Adipocyte (in vitro differentiated cells): ENCODE data around the gene PNMA6E.

Experiments
- DNase-seq: peaks from one replicate; pipeline ENCODE4 v3.0.0-alpha.2; 2015; ENCODE audit warnings: low read depth
- H3K27me3 ChIP-seq: replicated peaks from 2 replicates; pipeline ENCODE4 v1.7.0; 2013; ENCODE audit warnings: mild to moderate bottlenecking, low read length, moderate library complexity; ENCODE audit not compliant: control insufficient read depth, insufficient read depth
- H3K36me3 ChIP-seq: 2 replicates; pipeline ENCODE4 v1.7.0; 2013; ENCODE audit warnings: low read length, mild to moderate bottlenecking, moderate library complexity; ENCODE audit not compliant: control insufficient read depth, insufficient read depth, severe bottlenecking
- H3K4me1 ChIP-seq: 2 replicates; pipeline ENCODE4 v1.7.0; 2013; ENCODE audit warnings: mild to moderate bottlenecking, low read length, moderate library complexity; ENCODE audit not compliant: control insufficient read depth, insufficient read depth
- H3K4me3 ChIP-seq: 2 replicates; pipeline ENCODE4 v1.7.0; 2013; ENCODE audit warnings: mild to moderate bottlenecking, low read length, moderate library complexity
- H3K9ac ChIP-seq: 2 replicates; pipeline ENCODE4 v1.7.0; 2013; ENCODE audit warnings: mild to moderate bottlenecking, low read length, moderate library complexity
- H3K9me3 ChIP-seq: 2 replicates; pipeline ENCODE4 v1.7.0; 2013; ENCODE audit warnings: mild to moderate bottlenecking, low read length, moderate library complexity; ENCODE audit not compliant: control insufficient read depth

The PNMA6E gene

GRCh38 chrX:153365670-153366069, 35.5 kb downstream of the PNMA6E start:
- Histone ChIP-seq H3K4me1 (peaks cover 6% of the 10 kb centered on the region), H3K9ac (no peak overlapping the region), H3K27me3 (peaks cover 13% of the 10 kb centered on the region), H3K36me3 (no peaks in the 10 kb centered on the region), H3K9me3 (peaks cover 4% of the 10 kb centered on the region), H3K4me3 (no peak overlapping the region)
- no peak for DNase-seq

GRCh38 chrX:153361781-153362397, 39.3 kb downstream of the PNMA6E start:
- Histone ChIP-seq H3K9ac (no peak overlapping the region), H3K36me3 (no peaks in the 10 kb centered on the region), H3K27me3 (peaks cover 10% of the 10 kb centered on the region), H3K4me1 (no peaks in the 10 kb centered on the region), H3K9me3 (peaks cover 21% of the 10 kb centered on the region), H3K4me3 (no peak overlapping the region)
- peak; percentile 11 for DNase-seq

- DNase-seq, result no peak
Measured at GRCh38 chrX:153357877-153358276, 43.3 kb downstream of the PNMA6E start.

GRCh38 chrX:153353416-153353815, 47.7 kb downstream of the PNMA6E start:
- no peak for DNase-seq
- Histone ChIP-seq H3K36me3 (peaks cover 14% of the 10 kb centered on the region), H3K27me3 (peaks cover 7% of the 10 kb centered on the region), H3K9me3 (peaks cover 12% of the 10 kb centered on the region), H3K4me1 (no peaks in the 10 kb centered on the region), H3K9ac (no peak overlapping the region), H3K4me3 (no peak overlapping the region)

More at GRCh38 chrX:153357877-153358276, 43.3 kb downstream of the PNMA6E start:
- Histone ChIP-seq H3K27me3 (peaks cover 10% of the 10 kb centered on the region), H3K9me3 (peaks cover 17% of the 10 kb centered on the region), H3K4me3 (no peak overlapping the region), H3K9ac (no peak overlapping the region), H3K4me1 (no peaks in the 10 kb centered on the region), H3K36me3 (no peaks in the 10 kb centered on the region)

- Histone ChIP-seq H3K4me3 (no peak overlapping the region), H3K27me3 (peaks cover 7% of the 10 kb centered on the region), H3K9me3 (peaks cover 7% of the 10 kb centered on the region), H3K4me1 (no peaks in the 10 kb centered on the region), H3K36me3 (peaks cover 20% of the 10 kb centered on the region), H3K9ac (no peak overlapping the region)
- DNase-seq, result no peak
Measured at GRCh38 chrX:153352858-153353257, 48.3 kb downstream of the PNMA6E start.

GRCh38 chrX:153351981-153352380, 49.2 kb downstream of the PNMA6E start:
- Histone ChIP-seq H3K4me1 (no peaks in the 10 kb centered on the region), H3K9me3 (no peaks in the 10 kb centered on the region), H3K36me3 (peaks cover 29% of the 10 kb centered on the region), H3K4me3 (no peak overlapping the region), H3K9ac (no peak overlapping the region), H3K27me3 (peaks cover 4% of the 10 kb centered on the region)
- no peak for DNase-seq

- H3K27me3 ChIP-seq, result peaks cover 4% of the 10 kb centered on the region
- no peaks in the 10 kb centered on the region for H3K9me3 ChIP-seq
- DNase-seq, result no peak
- H3K4me3 ChIP-seq, result no peak overlapping the region
- no peaks in the 10 kb centered on the region for H3K4me1 ChIP-seq
- H3K36me3 ChIP-seq, result peaks cover 40% of the 10 kb centered on the region
- no peak overlapping the region for H3K9ac ChIP-seq
Measured at GRCh38 chrX:153349952-153350351, 51.2 kb downstream of the PNMA6E start.

GRCh38 chrX:153348421-153348820, 52.7 kb downstream of the PNMA6E start:
- H3K4me1 ChIP-seq, result no peaks in the 10 kb centered on the region
- H3K4me3 ChIP-seq, result no peak overlapping the region
- peaks cover 48% of the 10 kb centered on the region for H3K36me3 ChIP-seq

GRCh38 chrX:153347530-153347929, 53.6 kb downstream of the PNMA6E start:
- H3K4me1 ChIP-seq, result peaks cover 7% of the 10 kb centered on the region
- no peak overlapping the region for H3K4me3 ChIP-seq
- peaks cover 48% of the 10 kb centered on the region for H3K36me3 ChIP-seq
- H3K27me3 ChIP-seq, result peaks cover 4% of the 10 kb centered on the region
- H3K9me3 ChIP-seq, result no peaks in the 10 kb centered on the region
- no peak overlapping the region for H3K9ac ChIP-seq
- no peak for DNase-seq

More at GRCh38 chrX:153348421-153348820, 52.7 kb downstream of the PNMA6E start:
- no peaks in the 10 kb centered on the region for H3K9me3 ChIP-seq
- no peak for DNase-seq
- H3K27me3 ChIP-seq, result peaks cover 4% of the 10 kb centered on the region
- no peak overlapping the region for H3K9ac ChIP-seq
